COLO829 (cell line): ENCODE measurements around the gene ACKR3.

Experiments used
- DNase-seq: peaks from one replicate; pipeline ENCODE4 v3.0.0; 2012; ENCODE audit warnings: low spot score

Gene ACKR3

GRCh38 chr2:236612737-236613136, 43.1 kb downstream of the ACKR3 start:
- DNase-seq = no peak

GRCh38 chr2:236613612-236614011, 44.0 kb downstream of the ACKR3 start:
- no peak for DNase-seq

GRCh38 chr2:236614551-236614950, 44.9 kb downstream of the ACKR3 start:
- no peak for DNase-seq

GRCh38 chr2:236616031-236616430, 46.4 kb downstream of the ACKR3 start:
- no peak for DNase-seq

GRCh38 chr2:236616624-236617023, 47.0 kb downstream of the ACKR3 start:
- no peak for DNase-seq

- no peak for DNase-seq
Measured at GRCh38 chr2:236617221-236617737, 47.7 kb downstream of the ACKR3 start.

GRCh38 chr2:236617796-236618195, 48.2 kb downstream of the ACKR3 start:
- no peak for DNase-seq

GRCh38 chr2:236618370-236618769, 48.7 kb downstream of the ACKR3 start:
- no peak for DNase-seq

- DNase-seq = no peak
Measured at GRCh38 chr2:236619910-236620612, 50.4 kb downstream of the ACKR3 start.

- no peak for DNase-seq
Measured at GRCh38 chr2:236621786-236622185, 52.2 kb downstream of the ACKR3 start.

- no peak for DNase-seq
Measured at GRCh38 chr2:236622201-236622600, 52.6 kb downstream of the ACKR3 start.

- DNase-seq = no peak
Measured at GRCh38 chr2:236622660-236623059, 53.0 kb downstream of the ACKR3 start.

GRCh38 chr2:236623816-236624215, 54.2 kb downstream of the ACKR3 start:
- DNase-seq = no peak

GRCh38 chr2:236625156-236625690, 55.6 kb downstream of the ACKR3 start:
- DNase-seq = no peak

GRCh38 chr2:236626391-236627150, 56.9 kb downstream of the ACKR3 start:
- no peak for DNase-seq

GRCh38 chr2:236627193-236627592, 57.6 kb downstream of the ACKR3 start:
- no peak for DNase-seq

GRCh38 chr2:236627841-236628240, 58.2 kb downstream of the ACKR3 start:
- no peak for DNase-seq

GRCh38 chr2:236628256-236628901, 58.8 kb downstream of the ACKR3 start:
- no peak for DNase-seq

GRCh38 chr2:236628981-236629605, 59.5 kb downstream of the ACKR3 start:
- DNase-seq = no peak

GRCh38 chr2:236629961-236630872, 60.6 kb downstream of the ACKR3 start:
- DNase-seq = no peak

- no peak for DNase-seq
Measured at GRCh38 chr2:236631281-236631855, 61.7 kb downstream of the ACKR3 start.
